ENCODE data around the gene ABCA7. TPM values are rescaled to one million over a fixed set of nuclear protein-coding genes. Genes with fewer than 3 reads are reported as not detected.

The ABCA7 gene, protein sequence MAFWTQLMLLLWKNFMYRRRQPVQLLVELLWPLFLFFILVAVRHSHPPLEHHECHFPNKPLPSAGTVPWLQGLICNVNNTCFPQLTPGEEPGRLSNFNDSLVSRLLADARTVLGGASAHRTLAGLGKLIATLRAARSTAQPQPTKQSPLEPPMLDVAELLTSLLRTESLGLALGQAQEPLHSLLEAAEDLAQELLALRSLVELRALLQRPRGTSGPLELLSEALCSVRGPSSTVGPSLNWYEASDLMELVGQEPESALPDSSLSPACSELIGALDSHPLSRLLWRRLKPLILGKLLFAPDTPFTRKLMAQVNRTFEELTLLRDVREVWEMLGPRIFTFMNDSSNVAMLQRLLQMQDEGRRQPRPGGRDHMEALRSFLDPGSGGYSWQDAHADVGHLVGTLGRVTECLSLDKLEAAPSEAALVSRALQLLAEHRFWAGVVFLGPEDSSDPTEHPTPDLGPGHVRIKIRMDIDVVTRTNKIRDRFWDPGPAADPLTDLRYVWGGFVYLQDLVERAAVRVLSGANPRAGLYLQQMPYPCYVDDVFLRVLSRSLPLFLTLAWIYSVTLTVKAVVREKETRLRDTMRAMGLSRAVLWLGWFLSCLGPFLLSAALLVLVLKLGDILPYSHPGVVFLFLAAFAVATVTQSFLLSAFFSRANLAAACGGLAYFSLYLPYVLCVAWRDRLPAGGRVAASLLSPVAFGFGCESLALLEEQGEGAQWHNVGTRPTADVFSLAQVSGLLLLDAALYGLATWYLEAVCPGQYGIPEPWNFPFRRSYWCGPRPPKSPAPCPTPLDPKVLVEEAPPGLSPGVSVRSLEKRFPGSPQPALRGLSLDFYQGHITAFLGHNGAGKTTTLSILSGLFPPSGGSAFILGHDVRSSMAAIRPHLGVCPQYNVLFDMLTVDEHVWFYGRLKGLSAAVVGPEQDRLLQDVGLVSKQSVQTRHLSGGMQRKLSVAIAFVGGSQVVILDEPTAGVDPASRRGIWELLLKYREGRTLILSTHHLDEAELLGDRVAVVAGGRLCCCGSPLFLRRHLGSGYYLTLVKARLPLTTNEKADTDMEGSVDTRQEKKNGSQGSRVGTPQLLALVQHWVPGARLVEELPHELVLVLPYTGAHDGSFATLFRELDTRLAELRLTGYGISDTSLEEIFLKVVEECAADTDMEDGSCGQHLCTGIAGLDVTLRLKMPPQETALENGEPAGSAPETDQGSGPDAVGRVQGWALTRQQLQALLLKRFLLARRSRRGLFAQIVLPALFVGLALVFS (N-terminal part only)
- 10 to 100 TPM; 75.9 to 87.5 TPM for total RNA-seq

DNA sequence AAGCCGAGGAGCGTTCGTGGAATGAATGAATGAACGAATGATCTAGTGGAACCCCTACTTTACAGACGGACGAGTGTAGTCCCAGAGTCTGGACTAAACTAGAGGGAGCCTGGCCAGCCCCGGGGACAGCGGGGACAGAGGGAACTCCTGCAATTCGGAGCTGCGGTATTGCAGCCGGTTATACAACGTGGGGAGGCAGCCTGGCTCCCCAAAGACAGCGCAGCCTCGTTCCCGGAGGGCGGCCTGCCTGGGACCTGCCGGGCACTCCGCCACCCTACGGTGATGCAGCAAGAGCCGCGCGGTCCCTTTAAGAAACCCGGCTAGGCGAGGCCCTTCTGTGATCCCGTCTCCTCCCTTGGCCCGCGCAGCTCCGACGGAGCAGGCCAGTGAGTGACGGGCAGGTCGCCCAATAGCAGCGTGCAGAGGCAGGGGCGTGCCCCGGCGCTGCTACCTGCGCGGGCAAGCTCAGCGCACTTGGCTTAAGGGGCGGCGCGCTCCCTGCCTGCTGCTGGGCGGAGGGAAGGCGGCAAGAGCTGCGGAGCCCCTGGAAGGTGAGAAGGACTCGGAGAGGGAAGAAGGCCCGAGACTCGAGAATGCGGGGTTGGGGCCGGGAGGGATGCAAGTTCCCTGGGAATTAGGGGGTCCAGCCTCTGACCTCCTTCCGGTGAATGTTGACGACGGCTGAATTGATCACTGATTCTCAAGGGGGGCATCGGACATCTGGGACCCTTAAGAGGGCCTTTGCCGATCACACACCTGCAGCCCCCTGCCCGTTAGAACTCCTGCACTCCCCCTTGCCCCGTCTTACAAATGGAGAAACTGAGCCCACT lies at the start of gene ABCA7:
Gene ABCA7 (plus strand): TSS at position 462 of the 830 bp plus-strand sequence. CDS start 1,255 bp downstream, outside the sequence.
- H3K4me3 Mint-ChIP-seq = peak within 1 kb of the TSS; percentile 99
- peaks cover 53% of the 10 kb centered on the region for H3K36me3 Mint-ChIP-seq (ENCODE audit: low read depth)
- H3K4me1 Mint-ChIP-seq = peaks cover 64% of the 10 kb centered on the region
- DNase-seq = peak; percentile 99
- H3K27ac Mint-ChIP-seq = peak within 1 kb of the TSS; percentile 91
- no peaks in the 10 kb centered on the region for H3K9me3 Mint-ChIP-seq
- POLR2A ChIA-PET = interaction anchor here (0.8 kb wide), 1 partner anchor 18 kb away, joined by 3 read pairs; the partner anchor contains the start of gene RNU6-2
- H3K27me3 Mint-ChIP-seq = no peaks in the 10 kb centered on the region
- CTCF ChIA-PET = interaction anchor here (0.6 to 3.1 kb wide), 11 partner anchors 8 to 235 kb away, joined by 3 to 11 read pairs (median 3); partner anchors contain the start of genes ARHGAP45, CNN2 and FAM174C

DNA sequence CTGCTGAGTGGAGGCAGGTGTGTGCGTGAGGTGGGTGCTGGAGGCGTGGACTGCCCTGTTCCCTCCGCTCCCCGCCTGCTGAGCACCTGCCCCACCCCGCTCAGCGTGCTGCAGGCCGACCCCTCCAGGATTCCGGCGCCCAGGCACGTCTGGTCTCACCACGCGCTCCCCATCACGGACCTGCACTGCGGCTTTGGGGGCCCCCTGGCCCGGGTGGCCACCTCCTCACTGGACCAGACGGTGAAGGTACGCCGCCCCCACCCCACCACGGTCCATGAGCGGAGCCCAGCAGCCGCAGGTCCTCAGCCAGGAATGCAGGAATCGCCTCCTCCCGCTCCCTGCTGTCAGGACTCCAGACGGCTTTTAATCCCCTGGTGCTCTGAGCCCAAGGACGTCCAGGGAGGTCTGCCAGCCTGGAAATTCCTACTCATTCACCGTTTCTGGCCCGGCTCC lies 49.8 kb upstream of the ABCA7 start:
- peaks cover 11% of the 10 kb centered on the region for H3K4me1 Mint-ChIP-seq
- ChIA-PET POLR2A (no interaction called here), CTCF (no interaction called here)
- no peaks in the 10 kb centered on the region for H3K27me3 Mint-ChIP-seq
- H3K36me3 Mint-ChIP-seq (ENCODE audit: low read depth) = peaks cover 7% of the 10 kb centered on the region
- H3K4me3 Mint-ChIP-seq = no peak overlapping the region
- no peak for DNase-seq
- H3K9me3 Mint-ChIP-seq = no peaks in the 10 kb centered on the region
- H3K27ac Mint-ChIP-seq = no peak overlapping the region

DNA sequence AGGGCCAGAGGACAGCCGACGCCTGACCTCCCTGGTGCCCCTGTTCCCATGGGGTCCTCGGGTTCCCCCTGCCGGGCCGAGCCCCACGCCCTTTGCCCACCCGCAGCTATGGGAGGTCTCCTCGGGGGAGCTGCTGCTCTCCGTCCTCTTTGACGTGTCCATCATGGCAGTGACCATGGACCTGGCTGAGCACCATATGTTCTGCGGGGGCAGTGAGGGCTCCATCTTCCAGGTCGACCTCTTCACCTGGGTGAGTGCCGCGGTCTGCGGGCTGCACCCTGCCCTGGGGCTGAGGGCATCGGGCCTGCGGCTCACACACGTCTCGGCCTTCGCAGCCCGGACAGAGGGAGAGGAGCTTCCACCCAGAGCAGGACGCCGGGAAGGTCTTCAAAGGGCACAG lies 49.2 kb upstream of the ABCA7 start:
- POLR2A ChIA-PET = no interaction called here
- Mint-ChIP-seq H3K27me3 (no peaks in the 10 kb centered on the region), H3K4me3 (no peak overlapping the region), H3K27ac (no peak overlapping the region), H3K36me3 (ENCODE audit: low read depth) (peaks cover 7% of the 10 kb centered on the region), H3K4me1 (peaks cover 5% of the 10 kb centered on the region), H3K9me3 (no peaks in the 10 kb centered on the region)
- CTCF ChIA-PET = no interaction called here
- no peak for DNase-seq

DNA sequence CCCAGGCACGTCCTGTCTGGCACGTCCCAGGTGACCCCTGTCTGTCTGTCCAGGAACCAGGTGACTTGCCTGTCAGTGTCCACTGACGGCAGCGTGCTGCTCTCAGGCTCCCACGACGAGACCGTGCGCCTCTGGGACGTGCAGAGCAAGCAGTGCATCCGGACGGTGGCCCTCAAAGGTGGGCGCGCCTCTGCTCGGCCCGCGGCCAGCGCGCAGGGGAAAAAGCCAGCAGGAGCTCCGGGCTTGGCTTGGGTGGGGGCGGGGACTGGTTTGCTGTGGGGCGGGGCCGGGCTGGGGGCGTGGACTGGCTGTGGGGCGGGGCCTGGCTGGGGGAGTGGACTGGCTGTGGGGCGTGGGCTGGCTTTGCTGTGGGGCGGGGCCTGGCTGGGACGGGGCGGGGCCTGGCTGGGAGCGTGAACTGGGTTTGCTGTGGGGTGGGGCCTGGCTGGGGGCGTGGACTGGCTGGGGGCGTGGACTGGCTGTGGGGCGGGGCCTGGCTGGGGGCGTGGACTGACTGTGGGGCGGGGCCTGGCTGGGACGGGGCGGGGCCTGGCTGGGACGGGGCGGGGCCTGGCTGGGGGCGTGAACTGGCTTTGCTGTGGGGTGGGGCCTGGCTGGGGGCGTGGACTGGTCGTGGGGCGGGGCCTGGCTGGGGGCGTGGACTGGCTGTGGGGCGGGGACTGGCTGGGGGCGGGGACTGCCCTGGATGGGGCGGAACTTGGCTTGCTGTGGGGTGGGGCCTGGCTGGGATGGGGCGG lies 48.6 kb upstream of the ABCA7 start:
- Mint-ChIP-seq H3K36me3 (ENCODE audit: low read depth) (peaks cover 7% of the 10 kb centered on the region), H3K4me1 (peaks cover 6% of the 10 kb centered on the region), H3K27ac (no peak overlapping the region), H3K27me3 (peaks cover 2% of the 10 kb centered on the region), H3K9me3 (no peaks in the 10 kb centered on the region), H3K4me3 (no peak overlapping the region)
- peak; percentile 57 for DNase-seq
- POLR2A ChIA-PET = no interaction called here
- CTCF ChIA-PET = no interaction called here

DNA sequence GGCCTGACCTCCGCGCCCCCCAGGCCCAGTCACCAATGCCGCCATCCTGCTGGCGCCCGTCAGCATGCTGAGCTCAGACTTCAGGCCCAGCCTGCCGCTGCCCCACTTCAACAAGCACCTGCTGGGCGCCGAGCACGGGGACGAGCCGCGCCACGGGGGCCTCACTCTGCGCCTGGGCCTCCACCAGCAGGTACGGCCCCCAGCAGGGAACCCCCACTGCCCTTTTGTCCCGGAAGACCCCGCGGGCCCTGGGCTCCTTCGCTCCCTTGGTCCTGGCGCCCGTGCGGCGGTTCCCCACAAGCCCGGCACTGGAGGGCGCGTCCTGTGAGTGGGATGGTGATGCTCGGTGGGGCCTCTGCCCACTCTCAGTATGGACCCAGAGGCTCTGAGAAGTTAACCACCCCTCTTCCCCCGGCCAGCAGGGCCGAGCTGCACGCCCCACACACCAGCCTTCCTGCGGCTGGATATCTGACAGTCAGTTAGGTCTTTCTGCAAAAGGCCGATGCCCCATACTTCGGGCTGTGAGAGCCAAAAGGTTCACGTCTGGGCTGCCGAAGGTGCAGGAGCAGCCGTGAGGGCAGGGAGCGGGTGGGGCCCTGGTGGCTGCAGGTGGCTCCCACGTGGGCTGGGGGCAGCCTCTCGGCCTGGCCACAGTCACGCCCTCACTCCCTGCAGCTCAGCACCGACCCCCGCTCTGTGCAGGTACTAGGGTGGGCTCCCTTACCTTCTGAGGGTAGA lies 47.8 kb upstream of the ABCA7 start:
- Mint-ChIP-seq H3K27me3 (peaks cover 9% of the 10 kb centered on the region), H3K4me3 (no peak overlapping the region), H3K36me3 (ENCODE audit: low read depth) (peaks cover 7% of the 10 kb centered on the region), H3K27ac (no peak overlapping the region), H3K4me1 (peaks cover 6% of the 10 kb centered on the region), H3K9me3 (no peaks in the 10 kb centered on the region)
- ChIA-PET POLR2A (no interaction called here), CTCF (interaction anchor here (0.6 kb wide), 1 partner anchor 86 kb away, joined by 3 read pairs; no protein-coding TSS in a partner anchor)
- no peak for DNase-seq

DNA sequence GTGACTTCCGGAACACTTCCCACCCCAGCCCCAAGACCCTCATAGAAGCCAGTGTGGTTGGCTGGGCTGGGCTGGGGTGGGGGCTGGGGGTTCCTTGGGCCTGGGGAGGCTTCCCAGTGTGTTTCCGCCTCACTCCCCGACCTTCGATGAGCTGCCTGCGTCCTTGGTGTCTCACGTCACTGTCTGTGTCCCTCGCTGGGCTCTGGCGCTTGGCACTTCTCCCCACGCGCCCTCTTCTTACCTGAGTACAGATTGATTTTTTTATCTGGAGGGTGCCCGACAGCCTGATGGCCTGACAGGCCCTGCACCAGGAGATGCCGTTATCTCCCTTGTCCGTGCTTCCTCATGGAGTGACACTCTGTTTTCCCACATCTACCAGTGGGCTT lies 47.2 kb upstream of the ABCA7 start:
- POLR2A ChIA-PET = no interaction called here
- no peak overlapping the region for H3K4me3 Mint-ChIP-seq
- CTCF ChIA-PET = interaction anchor here (0.6 kb wide), 1 partner anchor 86 kb away, joined by 3 read pairs; no protein-coding TSS in a partner anchor
- peaks cover 10% of the 10 kb centered on the region for H3K27me3 Mint-ChIP-seq
- peaks cover 6% of the 10 kb centered on the region for H3K4me1 Mint-ChIP-seq
- DNase-seq = no peak
- no peaks in the 10 kb centered on the region for H3K9me3 Mint-ChIP-seq
- peaks cover 7% of the 10 kb centered on the region for H3K36me3 Mint-ChIP-seq (ENCODE audit: low read depth)
- H3K27ac Mint-ChIP-seq = no peak overlapping the region

DNA sequence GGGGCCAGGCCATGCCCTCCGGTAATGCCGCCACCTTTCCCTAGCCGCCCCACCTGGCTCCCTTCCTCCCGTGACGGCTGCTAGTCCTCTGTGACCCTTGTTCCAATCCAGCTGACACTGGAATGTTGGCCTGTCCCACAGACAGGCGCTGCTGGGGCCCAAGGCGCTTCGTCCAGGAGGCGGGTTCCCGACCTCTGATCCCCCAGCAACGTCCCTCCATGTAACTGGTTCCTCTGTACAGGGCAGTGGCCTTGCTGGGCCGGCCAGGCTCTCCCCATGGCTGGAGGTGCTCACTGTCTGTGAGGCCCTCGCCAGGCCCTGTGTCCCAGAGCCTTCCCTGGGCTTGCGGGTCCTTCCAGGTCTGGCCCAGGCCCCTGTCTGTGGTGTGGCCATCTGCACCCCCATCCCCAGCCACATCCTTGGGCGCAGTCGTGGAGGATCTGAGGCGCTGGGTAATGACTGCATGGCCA lies 46.5 kb upstream of the ABCA7 start:
- Mint-ChIP-seq H3K36me3 (ENCODE audit: low read depth) (peaks cover 7% of the 10 kb centered on the region), H3K27ac (no peak overlapping the region), H3K9me3 (no peaks in the 10 kb centered on the region), H3K4me3 (no peak overlapping the region), H3K27me3 (peaks cover 17% of the 10 kb centered on the region), H3K4me1 (peaks cover 6% of the 10 kb centered on the region)
- ChIA-PET CTCF (no interaction called here), POLR2A (no interaction called here)
- no peak for DNase-seq

DNA sequence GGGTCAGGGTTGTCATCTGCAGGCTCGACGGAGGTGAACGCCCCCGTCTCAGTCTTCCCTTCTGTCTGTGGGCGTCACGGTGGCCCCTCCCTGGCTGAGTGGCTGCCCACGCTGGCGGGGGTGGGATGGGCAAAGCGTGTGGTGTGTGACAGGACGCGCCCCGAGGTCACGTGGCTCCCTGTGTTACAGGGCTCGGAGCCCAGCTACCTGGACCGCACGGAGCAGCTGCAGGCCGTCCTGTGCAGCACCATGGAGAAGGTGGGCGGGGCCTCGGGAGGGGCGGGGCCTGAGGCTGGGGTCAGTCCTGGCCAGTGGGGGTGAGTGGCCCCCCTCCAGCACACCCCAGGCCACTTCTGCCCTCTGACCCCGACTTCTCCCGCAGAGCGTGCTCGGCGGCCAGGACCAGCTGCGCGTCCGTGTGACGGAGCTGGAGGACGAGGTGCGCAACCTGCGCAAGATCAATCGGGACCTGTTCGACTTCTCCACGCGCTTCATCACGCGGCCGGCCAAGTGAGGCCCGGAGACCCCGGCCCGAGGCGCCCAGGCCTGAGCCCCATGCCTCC lies 46.0 kb upstream of the ABCA7 start:
- H3K4me3 Mint-ChIP-seq = no peak overlapping the region
- H3K4me1 Mint-ChIP-seq = peaks cover 6% of the 10 kb centered on the region
- no peak overlapping the region for H3K27ac Mint-ChIP-seq
- peaks cover 7% of the 10 kb centered on the region for H3K36me3 Mint-ChIP-seq (ENCODE audit: low read depth)
- no peaks in the 10 kb centered on the region for H3K9me3 Mint-ChIP-seq
- peaks cover 20% of the 10 kb centered on the region for H3K27me3 Mint-ChIP-seq
- POLR2A ChIA-PET = no interaction called here
- no peak for DNase-seq
- CTCF ChIA-PET = no interaction called here

DNA sequence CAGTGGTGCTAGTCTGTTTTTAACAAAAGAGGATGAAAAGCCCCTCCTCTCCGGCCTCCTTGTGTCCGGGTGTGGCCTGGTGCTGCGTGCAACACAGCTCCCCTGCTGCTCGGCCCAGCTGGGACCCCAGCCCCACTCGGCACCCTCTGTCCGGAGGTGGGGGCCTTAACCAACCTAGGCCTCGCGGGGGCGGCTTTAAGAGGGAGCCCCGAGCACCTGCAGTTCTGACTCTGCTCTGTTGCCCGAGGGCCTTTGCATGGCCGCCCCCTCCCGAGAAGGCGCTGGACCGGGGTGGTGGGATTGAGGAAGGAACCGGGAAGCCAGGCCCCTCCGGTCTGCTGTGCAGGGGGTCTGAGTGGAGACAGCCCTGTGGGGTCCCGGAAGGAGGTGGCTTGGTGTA lies 45.4 kb upstream of the ABCA7 start:
- H3K4me3 Mint-ChIP-seq = no peak overlapping the region
- H3K36me3 Mint-ChIP-seq (ENCODE audit: low read depth) = peaks cover 7% of the 10 kb centered on the region
- H3K27me3 Mint-ChIP-seq = peaks cover 26% of the 10 kb centered on the region
- no peak overlapping the region for H3K27ac Mint-ChIP-seq
- no peaks in the 10 kb centered on the region for H3K9me3 Mint-ChIP-seq
- ChIA-PET POLR2A (no interaction called here), CTCF (no interaction called here)
- no peak for DNase-seq
- peaks cover 10% of the 10 kb centered on the region for H3K4me1 Mint-ChIP-seq

DNA sequence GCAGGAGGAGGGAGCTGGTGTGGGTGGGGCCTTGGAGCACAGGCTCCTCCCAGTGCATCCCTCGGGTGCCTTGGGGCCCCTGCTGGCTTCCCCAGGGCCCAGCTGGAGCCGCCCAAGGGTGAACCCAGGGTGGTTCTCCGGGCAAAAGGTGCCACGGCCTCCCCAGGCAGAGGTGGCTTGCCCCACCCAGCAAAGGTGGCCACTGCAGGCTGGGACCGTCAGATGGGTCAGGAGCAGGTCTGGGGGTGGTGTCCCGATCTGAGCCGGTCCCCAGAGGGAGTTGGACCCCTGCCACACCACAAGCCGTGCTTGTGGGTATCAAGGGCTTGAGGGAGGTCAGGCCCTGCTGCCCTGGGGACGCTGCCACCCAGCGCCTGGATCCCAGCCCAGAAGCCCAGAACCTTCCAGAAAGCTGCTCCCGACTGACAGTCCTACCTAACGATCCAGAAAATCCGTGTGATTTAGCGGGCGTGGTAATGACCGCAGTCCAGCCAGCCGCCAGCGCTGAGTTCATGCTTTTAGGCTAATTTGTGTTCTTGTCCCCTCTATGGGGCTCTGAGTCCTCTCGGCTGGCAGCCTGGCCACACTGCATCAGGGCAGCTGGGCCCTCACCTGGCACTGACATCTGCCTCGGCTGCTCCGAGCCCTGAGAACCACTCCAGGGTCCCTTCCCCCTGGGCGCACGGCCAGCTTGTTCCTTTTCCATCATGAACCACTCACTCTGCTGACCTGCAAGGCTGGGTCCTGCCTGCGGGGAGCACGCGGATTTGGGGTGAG lies 44.7 kb upstream of the ABCA7 start:
- Mint-ChIP-seq H3K4me3 (no peak overlapping the region), H3K36me3 (ENCODE audit: low read depth) (peaks cover 7% of the 10 kb centered on the region), H3K9me3 (no peaks in the 10 kb centered on the region), H3K4me1 (peaks cover 10% of the 10 kb centered on the region), H3K27ac (no peak overlapping the region), H3K27me3 (peaks cover 27% of the 10 kb centered on the region)
- ChIA-PET CTCF (interaction anchor here (0.7 kb wide), 1 partner anchor 74 kb away, joined by 4 read pairs; no protein-coding TSS in a partner anchor), POLR2A (no interaction called here)
- no peak for DNase-seq
